Measurements from ENCODE around the gene RNF213.

Gene RNF213

DNA sequence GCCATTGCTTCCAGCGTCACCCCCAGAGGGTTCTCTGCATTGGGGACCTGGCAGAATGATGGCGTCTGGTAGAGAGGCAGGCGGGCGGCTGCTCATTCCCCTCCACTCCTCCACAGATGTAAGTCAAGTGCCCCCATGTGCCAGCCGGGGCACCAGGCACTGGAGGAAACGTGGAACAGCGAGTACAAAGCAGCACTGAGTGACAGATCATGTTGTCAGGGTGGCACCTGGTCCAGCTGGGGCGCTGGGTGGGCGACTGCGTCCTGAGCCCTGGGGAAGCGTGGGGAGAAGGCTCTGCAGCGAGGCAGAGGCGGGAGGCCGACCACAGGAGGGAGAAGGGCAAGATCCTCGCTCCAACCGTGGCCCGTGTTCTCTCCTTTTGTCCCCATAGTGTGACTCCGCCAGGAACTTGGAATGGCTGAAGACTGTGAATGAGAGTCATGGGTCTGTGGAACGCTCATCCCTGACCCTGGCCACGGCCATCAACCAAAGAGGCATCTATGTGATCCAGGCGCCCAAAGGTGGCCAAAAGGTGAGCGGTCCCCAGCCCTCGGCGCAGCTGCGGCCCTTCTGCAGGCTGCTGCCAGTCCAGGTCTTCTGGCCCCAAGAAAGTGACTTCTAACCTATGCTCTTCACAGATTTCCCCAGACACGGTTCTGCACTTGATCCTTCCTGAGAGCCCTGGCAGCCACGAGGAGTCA lies 76.7 kb downstream of the RNF213 start:
- no peak overlapping the region for H3K4me3 ChIP-seq (ENCODE audit: control insufficient read depth, low read depth, low read length)

DNA sequence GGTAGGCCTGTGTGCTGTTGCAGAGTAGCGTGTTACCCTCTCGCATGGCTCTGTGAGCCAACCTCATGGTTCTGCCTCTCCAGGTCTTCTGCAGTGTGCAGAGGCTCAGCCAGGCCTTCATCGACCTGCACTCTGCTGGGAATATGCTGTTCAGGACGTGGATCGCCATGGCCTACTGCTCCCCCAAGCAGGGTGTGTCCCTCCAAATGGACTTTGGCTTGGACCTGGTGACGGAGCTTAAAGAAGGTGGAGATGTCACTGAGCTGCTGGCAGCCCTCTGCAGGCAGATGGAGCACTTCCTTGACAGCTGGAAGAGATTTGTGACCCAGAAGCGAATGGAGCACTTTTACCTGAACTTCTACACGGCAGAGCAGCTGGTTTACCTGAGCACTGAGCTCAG lies 78.5 kb downstream of the RNF213 start:
- H3K4me3 ChIP-seq (ENCODE audit: control insufficient read depth, low read depth, low read length): no peak overlapping the region
- no peak for DNase-seq (ENCODE audit: low read depth)
- TF ChIP-seq, protein P1, sequence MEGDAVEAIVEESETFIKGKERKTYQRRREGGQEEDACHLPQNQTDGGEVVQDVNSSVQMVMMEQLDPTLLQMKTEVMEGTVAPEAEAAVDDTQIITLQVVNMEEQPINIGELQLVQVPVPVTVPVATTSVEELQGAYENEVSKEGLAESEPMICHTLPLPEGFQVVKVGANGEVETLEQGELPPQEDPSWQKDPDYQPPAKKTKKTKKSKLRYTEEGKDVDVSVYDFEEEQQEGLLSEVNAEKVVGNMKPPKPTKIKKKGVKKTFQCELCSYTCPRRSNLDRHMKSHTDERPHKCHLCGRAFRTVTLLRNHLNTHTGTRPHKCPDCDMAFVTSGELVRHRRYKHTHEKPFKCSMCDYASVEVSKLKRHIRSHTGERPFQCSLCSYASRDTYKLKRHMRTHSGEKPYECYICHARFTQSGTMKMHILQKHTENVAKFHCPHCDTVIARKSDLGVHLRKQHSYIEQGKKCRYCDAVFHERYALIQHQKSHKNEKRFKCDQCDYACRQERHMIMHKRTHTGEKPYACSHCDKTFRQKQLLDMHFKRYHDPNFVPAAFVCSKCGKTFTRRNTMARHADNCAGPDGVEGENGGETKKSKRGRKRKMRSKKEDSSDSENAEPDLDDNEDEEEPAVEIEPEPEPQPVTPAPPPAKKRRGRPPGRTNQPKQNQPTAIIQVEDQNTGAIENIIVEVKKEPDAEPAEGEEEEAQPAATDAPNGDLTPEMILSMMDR (conservative IDR thresholded peaks at IDR 0.05; ENCODE audit: control insufficient read depth, insufficient read depth, low read depth, low read length): no peak

More for the DNA sequence above, 76.7 kb downstream of the RNF213 start:
- TF ChIP-seq, protein P1 (conservative IDR thresholded peaks at IDR 0.05; ENCODE audit: control insufficient read depth, insufficient read depth, low read depth, low read length): no peak
- DNase-seq (ENCODE audit: low read depth): no peak

DNA sequence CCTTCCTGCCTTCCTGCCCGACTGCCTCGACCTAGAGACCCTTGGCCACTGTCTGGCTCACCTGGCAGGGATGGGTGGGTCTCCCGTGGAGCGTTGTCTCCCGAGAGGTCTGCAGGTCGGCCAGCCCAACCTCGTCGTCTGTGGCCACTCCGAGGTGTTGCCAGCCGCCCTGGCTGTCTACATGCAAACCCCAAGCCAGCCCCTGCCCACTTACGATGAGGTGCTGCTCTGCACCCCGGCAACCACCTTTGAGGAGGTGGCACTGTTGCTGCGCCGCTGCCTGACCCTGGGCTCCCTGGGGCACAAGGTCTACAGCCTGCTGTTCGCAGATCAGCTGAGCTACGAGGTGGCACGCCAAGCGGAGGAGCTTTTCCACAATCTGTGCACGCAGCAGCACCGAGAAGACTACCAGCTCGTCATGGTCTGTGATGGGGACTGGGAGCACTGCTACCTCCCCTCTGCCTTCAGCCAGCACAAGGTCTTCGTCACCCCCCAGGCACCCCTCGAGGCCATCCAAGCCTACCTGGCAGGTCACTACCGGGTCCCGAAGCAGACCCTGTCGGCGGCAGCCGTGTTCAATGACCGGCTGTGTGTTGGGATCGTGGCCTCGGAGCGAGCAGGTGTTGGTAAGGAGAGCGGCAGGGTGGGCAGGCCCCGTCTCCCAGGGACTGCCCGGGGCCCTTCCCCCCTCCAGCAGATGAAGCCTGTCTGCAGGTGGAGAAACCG lies 79.2 kb downstream of the RNF213 start:
- no peak for DNase-seq (ENCODE audit: low read depth)
- H3K4me3 ChIP-seq (ENCODE audit: control insufficient read depth, low read depth, low read length): no peak overlapping the region
- TF ChIP-seq, protein P1 (conservative IDR thresholded peaks at IDR 0.05; ENCODE audit: control insufficient read depth, insufficient read depth, low read depth, low read length): no peak

DNA sequence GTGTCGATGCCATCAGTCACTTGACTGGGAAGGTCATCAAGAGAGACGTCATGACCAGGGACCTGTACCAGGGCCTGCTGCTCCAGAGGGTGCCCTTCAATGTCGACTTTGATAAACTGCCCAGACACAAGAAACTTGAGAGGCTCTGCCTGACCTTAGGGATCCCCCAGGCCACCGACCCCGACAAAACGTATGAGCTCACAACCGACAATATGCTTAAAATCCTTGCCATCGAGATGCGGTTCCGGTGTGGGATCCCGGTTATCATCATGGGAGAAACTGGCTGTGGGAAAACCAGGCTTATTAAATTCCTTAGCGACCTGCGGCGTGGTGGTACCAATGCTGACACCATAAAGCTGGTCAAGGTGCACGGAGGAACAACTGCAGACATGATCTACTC lies 84.7 kb downstream of the RNF213 start:
- H3K4me3 ChIP-seq (ENCODE audit: control insufficient read depth, low read depth, low read length): no peak overlapping the region
- TF ChIP-seq, protein P1 (conservative IDR thresholded peaks at IDR 0.05; ENCODE audit: control insufficient read depth, insufficient read depth, low read depth, low read length): no peak

DNA sequence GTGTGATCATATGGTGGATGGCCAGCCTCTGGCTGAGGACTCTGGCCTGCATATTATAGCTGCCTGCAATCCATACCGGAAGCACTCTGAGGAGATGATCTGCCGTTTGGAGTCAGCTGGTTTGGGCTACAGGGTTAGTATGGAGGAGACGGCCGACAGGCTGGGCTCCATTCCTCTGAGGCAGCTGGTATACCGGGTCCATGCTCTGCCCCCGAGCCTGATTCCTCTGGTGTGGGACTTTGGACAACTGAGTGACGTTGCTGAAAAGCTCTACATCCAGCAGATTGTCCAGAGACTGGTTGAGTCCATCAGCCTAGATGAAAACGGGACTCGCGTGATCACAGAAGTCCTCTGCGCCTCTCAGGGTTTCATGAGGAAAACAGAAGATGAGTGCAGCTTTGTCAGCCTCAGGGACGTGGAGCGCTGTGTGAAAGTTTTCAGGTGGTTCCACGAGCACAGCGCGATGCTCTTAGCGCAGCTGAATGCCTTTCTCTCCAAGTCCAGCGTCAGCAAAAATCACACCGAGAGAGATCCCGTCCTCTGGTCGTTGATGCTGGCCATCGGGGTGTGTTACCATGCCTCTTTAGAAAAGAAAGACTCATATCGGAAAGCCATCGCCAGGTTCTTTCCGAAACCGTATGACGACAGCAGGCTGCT lies 85.3 kb downstream of the RNF213 start:
- TF ChIP-seq, protein P1 (conservative IDR thresholded peaks at IDR 0.05; ENCODE audit: control insufficient read depth, insufficient read depth, low read depth, low read length): no peak
- no peak for DNase-seq (ENCODE audit: low read depth)
- no peak overlapping the region for H3K4me3 ChIP-seq (ENCODE audit: control insufficient read depth, low read depth, low read length)

More for the DNA sequence above, 84.7 kb downstream of the RNF213 start:
- no peak for DNase-seq (ENCODE audit: low read depth)

DNA sequence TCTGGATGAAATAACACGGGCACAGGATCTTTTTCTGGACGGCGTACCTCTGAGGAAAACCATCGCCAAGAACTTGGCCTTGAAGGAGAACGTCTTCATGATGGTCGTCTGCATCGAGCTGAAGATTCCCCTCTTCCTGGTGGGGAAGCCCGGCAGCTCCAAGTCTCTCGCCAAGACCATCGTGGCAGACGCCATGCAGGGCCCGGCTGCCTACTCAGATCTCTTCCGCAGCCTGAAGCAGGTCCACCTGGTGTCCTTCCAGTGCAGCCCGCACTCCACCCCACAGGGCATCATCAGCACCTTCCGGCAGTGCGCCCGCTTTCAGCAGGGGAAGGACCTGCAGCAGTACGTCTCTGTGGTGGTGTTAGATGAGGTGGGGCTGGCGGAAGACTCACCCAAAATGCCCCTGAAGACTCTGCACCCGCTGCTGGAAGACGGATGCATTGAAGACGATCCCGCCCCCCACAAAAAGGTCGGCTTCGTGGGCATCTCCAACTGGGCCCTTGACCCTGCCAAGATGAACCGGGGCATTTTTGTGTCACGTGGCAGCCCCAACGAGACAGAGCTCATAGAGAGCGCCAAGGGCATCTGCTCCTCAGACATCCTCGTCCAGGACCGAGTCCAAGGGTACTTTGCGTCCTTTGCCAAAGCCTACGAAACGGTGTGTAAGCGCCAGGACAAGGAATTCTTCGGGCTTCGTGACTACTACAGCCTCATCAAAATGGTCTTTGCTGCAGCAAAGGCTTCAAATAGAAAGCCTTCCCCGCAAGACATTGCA lies 86.0 kb downstream of the RNF213 start:
- DNase-seq (ENCODE audit: low read depth): no peak
- H3K4me3 ChIP-seq (ENCODE audit: control insufficient read depth, low read depth, low read length): no peak overlapping the region
- TF ChIP-seq, protein P1 (conservative IDR thresholded peaks at IDR 0.05; ENCODE audit: control insufficient read depth, insufficient read depth, low read depth, low read length): no peak
